Ascending aorta (tissue), 2 donors: ENCODE data around the gene PAFAH2. TPM values are rescaled to one million over a fixed set of nuclear protein-coding genes. Genes with fewer than 3 reads are reported as not detected.

Experiments
- DNase-seq, 2 donors: peaks; one replicate each; pipeline ENCODE4 v3.0.0-alpha.2; 2019; ENCODE audit warnings: low spot score in 2 of 2
- H3K27ac ChIP-seq, 2 donors: fragments of 200-600 bp; sonication (generic); one replicate each; pipeline ENCODE4 v1.5.1; 2016 to 2017; ENCODE audit warnings: mild to moderate bottlenecking in 1 of 2
- H3K27me3 ChIP-seq: fragments of 200-600 bp; sonication (generic); one replicate; pipeline ENCODE4 v1.5.1; 2017
- H3K36me3 ChIP-seq, 2 donors: fragments of 200-600 bp; sonication (generic); one replicate each; pipeline ENCODE4 v1.5.1; 2016
- H3K4me1 ChIP-seq, 2 donors: fragments of 200-600 bp; sonication (generic); one replicate each; pipeline ENCODE4 v1.5.1; 2016 to 2017; ENCODE audit warnings: mild to moderate bottlenecking in 1 of 2
- H3K4me3 ChIP-seq, 2 donors: fragments of 200-600 bp; sonication (generic); one replicate each; pipeline ENCODE4 v1.5.1; 2016 to 2017; ENCODE audit warnings: mild to moderate bottlenecking in 1 of 2
- H3K9me3 ChIP-seq, 2 donors: fragments of 200-600 bp; sonication (generic); one replicate each; pipeline ENCODE4 v1.5.1; 2016
- intact Hi-C: fragments of 100-400 bp; cut with DNase I; formaldehyde crosslinking; loops from one replicate; pipeline ENCODE4 v1.15.1; 2023
- total RNA-seq: library from RNA; depleted of rRNA; stranded (reverse); fragments of >200 nt; gene quantifications from one replicate; pipeline ENCODE4 v1.1.0, GENCODE V29; 2016
- TF ChIP-seq, protein P1 (sequence below), 3 experiments: fragments of 200-600 bp in 2 of 3; fragments of 450-650 bp in 1 of 3; sonication (generic) in 2 of 3; IDR thresholded peaks; one replicate each; pipeline ENCODE4 v1.5.1; 2016 to 2019; ENCODE audit warnings: antibody characterized with exemption in 3 of 3, mild to moderate bottlenecking in 1 of 3, moderate library complexity in 1 of 3

PAFAH2 gene
- total RNA-seq, 1 donor from 2014 or later = 1.3 TPM

DNA sequence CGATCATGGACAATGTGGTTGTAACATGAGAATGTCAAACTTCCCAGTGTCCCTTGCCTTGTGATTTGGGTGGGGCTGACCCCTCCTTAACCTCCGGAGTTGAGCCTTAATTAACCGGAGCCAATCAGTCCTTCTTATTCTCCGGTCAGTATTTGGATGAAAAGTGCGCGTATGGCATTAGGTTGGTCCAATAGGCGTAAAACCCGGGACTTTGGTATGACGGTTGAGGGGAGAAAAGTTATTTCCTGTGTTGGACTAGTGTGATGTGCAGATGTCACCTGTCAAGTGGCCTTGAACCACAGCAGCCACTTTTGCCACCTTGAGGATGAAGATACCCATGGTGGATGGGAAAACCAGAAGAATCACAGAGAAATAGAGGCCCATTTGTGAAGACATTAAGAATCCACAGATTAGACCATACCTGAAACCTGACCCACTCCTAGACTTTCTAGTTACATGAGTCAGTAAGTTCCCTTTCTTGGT lies 5.1 kb downstream of the PAFAH2 start:
- intact Hi-C loops = no loop called here
- Histone ChIP-seq H3K36me3 (peaks cover 4 to 9% of the 10 kb centered on the region in 2 donors), H3K4me3 (no peak overlapping the region), H3K4me1 (peaks cover 3 to 4% of the 10 kb centered on the region in 2 donors), H3K9me3 (no peaks in the 10 kb centered on the region), H3K27ac (no peak overlapping the region), H3K27me3 (no peaks in the 10 kb centered on the region)
- DNase-seq = no peak
- TF ChIP-seq, protein P1, sequence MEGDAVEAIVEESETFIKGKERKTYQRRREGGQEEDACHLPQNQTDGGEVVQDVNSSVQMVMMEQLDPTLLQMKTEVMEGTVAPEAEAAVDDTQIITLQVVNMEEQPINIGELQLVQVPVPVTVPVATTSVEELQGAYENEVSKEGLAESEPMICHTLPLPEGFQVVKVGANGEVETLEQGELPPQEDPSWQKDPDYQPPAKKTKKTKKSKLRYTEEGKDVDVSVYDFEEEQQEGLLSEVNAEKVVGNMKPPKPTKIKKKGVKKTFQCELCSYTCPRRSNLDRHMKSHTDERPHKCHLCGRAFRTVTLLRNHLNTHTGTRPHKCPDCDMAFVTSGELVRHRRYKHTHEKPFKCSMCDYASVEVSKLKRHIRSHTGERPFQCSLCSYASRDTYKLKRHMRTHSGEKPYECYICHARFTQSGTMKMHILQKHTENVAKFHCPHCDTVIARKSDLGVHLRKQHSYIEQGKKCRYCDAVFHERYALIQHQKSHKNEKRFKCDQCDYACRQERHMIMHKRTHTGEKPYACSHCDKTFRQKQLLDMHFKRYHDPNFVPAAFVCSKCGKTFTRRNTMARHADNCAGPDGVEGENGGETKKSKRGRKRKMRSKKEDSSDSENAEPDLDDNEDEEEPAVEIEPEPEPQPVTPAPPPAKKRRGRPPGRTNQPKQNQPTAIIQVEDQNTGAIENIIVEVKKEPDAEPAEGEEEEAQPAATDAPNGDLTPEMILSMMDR (IDR thresholded peaks at IDR 0.05) = no peak

DNA sequence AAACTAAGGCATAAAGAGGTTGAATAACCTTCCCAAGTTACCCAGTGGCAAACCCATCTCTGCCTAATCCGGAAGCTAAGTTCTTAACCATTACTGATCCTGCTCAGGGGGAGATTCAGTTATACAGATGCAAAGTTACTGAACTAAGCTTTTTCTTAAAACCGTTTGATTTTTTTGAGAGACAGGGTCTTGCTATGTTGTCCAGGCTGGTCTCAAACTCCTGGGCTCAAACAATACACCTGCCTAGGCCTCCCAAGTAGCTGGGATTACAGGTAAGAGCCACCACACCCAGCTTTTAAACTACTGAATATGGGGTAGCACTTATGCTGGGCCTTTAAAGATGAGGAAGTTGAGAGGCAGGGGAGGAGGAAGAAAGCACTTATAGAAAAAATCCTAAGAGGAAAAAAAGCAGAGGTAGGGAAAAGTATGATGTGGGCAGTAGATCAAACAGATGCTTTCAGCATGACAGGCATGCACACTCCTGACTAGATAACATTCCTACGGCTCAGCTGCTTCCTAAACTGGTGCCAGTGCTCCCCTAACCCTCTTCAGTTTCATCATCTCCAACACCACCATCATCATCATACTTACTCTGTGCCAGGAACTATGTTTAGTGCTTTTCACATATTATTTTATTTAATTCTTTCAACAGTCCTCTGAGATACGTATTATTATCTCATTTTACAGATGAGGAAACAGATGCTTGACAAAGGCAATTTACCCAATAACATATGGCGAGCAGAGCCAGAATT lies 5.8 kb downstream of the PAFAH2 start:
- DNase-seq = no peak
- Histone ChIP-seq H3K27me3 (no peaks in the 10 kb centered on the region), H3K4me1 (peaks cover 3 to 4% of the 10 kb centered on the region in 2 donors), H3K27ac (no peak overlapping the region), H3K36me3 (peaks cover 6 to 14% of the 10 kb centered on the region in 2 donors), H3K9me3 (no peaks in the 10 kb centered on the region), H3K4me3 (no peak overlapping the region)
- TF ChIP-seq, protein P1 (IDR thresholded peaks at IDR 0.05) = no peak
- intact Hi-C loops = no loop called here

DNA sequence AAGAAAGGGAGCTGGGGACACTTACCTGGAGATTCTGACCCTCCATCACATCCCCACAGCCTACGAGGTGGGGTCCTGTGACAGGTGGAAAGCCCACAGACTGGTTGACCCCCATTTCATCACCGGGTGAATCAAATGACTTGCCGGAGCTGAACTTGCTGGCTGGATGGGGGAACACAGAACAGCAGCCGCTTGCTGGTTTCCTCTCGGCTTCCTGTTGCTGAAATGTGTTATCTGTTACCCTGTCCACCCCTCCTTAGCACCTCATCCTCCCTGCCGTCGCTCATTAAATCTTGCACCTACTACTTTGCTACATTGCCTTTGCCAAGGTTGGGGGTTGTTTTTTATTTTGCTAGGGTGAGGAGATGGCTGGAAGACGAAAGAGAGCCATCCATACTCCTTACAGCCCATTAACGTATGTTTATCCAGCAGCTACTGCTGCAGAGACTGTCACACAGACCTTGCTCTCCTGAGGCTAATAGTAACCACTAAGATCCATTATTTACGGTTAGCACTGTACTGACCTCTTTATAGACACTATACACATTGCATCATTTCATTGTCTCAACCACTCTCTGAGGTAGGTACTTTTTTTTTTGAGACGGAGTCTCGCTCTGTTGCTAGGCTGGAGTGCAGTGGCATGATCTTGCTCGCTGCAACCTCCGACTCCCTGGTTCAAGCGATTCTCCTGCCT lies 7.0 kb downstream of the PAFAH2 start:
- H3K9me3 ChIP-seq = no peaks in the 10 kb centered on the region
- H3K36me3 ChIP-seq = peaks cover 7 to 17% of the 10 kb centered on the region in 2 donors
- TF ChIP-seq, protein P1 (IDR thresholded peaks at IDR 0.05) = no peak
- no peaks in the 10 kb centered on the region for H3K27me3 ChIP-seq
- no peak for DNase-seq
- no peak overlapping the region for H3K27ac ChIP-seq
- no peaks in the 10 kb centered on the region for H3K4me1 ChIP-seq
- H3K4me3 ChIP-seq = peak overlapping the region in 1 of 2 donors; percentile 2
- intact Hi-C loops = no loop called here

DNA sequence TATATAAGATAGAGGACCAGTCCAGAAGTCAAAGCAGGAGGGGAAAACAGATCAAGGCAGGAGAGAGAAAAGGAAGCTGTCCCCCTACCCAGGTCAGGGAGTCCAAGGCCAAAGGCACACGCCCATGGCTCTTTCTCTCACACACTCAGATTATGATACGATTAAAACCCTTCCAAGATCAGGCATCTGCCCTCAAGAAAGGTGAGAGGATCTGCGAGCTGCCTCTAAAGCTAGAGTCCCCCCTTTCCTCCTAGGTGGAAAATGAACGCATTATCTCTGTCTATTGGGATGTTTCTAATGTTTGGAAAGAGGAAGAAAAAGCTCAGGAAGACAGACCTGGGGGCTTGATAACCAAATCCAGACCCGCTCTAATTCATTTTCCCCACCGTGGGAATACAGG lies 7.6 kb downstream of the PAFAH2 start:
- DNase-seq = no peak
- Histone ChIP-seq H3K4me1 (no peaks in the 10 kb centered on the region), H3K4me3 (peak overlapping the region in 1 of 2 donors; percentile 2), H3K27ac (no peak overlapping the region), H3K27me3 (no peaks in the 10 kb centered on the region), H3K9me3 (no peaks in the 10 kb centered on the region), H3K36me3 (peaks cover 13 to 22% of the 10 kb centered on the region in 2 donors)
- TF ChIP-seq, protein P1 (IDR thresholded peaks at IDR 0.05) = no peak
- intact Hi-C loops = no loop called here

DNA sequence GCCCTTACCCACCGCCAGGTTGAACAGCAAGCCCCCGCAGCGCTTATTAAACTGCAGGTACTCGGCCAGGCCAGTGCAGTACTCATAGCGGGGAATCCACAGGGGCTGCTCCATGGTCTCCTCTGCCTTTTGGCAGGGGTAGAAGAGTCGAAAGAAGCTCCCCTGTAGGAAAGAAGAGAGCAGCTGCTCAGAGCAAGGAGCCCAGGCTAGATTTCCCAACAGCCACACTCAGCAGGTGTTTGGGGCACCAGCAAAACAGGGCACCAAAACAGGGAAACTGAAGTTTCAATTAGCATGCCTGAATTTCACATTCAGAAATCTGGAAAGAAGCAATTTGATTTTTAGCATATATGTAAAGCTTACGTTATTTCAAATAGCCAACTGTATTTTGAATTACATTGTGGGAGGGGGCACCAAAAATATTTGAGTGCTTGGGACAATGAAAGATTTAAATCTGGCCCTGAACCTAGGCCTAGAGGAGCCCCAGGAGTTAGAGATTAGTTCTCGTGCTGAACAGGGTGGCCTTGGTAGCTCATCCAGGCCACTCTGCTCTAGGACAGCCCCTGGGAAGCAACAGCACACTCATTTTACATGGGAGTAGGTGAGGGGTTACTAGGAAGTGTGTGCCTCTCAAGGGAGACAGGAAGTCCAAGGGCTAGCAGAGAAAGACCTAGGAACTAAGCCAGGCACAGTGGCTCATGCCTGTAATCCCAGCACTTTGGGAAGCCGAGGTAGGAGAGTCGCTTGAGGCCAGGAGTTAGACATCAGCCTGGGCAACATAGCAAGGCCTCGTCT lies 8.2 kb downstream of the PAFAH2 start:
- Histone ChIP-seq H3K4me1 (no peaks in the 10 kb centered on the region), H3K36me3 (peaks cover 16 to 26% of the 10 kb centered on the region in 2 donors), H3K27me3 (no peaks in the 10 kb centered on the region), H3K9me3 (no peaks in the 10 kb centered on the region), H3K4me3 (no peak overlapping the region), H3K27ac (no peak overlapping the region)
- DNase-seq = no peak
- intact Hi-C loops = no loop called here
- TF ChIP-seq, protein P1 (IDR thresholded peaks at IDR 0.05) = no peak
